ENCODE data around the gene ARL15. TPM values are rescaled to one million over a fixed set of nuclear protein-coding genes. Genes with fewer than 3 reads are reported as not detected.

ARL15 gene
- polyA plus RNA-seq, 1 of the 3 experiments (the other 2 are of a cell fraction), result 6.4 TPM

- DNase-seq, result no peak
- Histone ChIP-seq H3K9ac (no peak overlapping the region), H2AFZ (ENCODE audit: low read depth) (no peak overlapping the region), H3K9me2 (no peaks in the 10 kb centered on the region), H3K79me2 (ENCODE audit: insufficient read depth) (peaks cover 10% of the 10 kb centered on the region), H3F3A (replicated peaks; ENCODE audit: insufficient read depth) (no peaks in the 10 kb centered on the region), H3K27ac (ENCODE audit: low read depth in 2 of 2, low read length in 1 of 2) (no peak overlapping the region), H3K4me2 (no peak overlapping the region), H3K27me3 (ENCODE audit: insufficient read depth) (no peaks in the 10 kb centered on the region), H3K4me1 (ENCODE audit: control insufficient read depth in 1 of 2, insufficient read depth in 2 of 2, low read depth in 1 of 2, low read length in 1 of 2) (peaks cover 0 to 7% of the 10 kb centered on the region in 2 experiments; a peak in 1 of 4 replicates), H3K4me3 (ENCODE audit: low read depth in 2 of 2, low read length in 1 of 2) (no peak overlapping the region), H3K9me3 (no peaks in the 10 kb centered on the region), H4K20me1 (ENCODE audit: insufficient read depth) (no peaks in the 10 kb centered on the region), H3K36me3 (replicated peaks in 1 of 2; ENCODE audit: control insufficient read depth in 1 of 2, insufficient read depth in 2 of 2, low read length in 1 of 2) (no peaks in the 10 kb centered on the region)
- TF ChIP-seq, protein P1, sequence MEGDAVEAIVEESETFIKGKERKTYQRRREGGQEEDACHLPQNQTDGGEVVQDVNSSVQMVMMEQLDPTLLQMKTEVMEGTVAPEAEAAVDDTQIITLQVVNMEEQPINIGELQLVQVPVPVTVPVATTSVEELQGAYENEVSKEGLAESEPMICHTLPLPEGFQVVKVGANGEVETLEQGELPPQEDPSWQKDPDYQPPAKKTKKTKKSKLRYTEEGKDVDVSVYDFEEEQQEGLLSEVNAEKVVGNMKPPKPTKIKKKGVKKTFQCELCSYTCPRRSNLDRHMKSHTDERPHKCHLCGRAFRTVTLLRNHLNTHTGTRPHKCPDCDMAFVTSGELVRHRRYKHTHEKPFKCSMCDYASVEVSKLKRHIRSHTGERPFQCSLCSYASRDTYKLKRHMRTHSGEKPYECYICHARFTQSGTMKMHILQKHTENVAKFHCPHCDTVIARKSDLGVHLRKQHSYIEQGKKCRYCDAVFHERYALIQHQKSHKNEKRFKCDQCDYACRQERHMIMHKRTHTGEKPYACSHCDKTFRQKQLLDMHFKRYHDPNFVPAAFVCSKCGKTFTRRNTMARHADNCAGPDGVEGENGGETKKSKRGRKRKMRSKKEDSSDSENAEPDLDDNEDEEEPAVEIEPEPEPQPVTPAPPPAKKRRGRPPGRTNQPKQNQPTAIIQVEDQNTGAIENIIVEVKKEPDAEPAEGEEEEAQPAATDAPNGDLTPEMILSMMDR (IDR thresholded peaks at IDR 0.05), result no peak
- TF ChIP-seq RXRA (IDR thresholded peaks at IDR 0.05; ENCODE audit: borderline replicate concordance, low read depth) (no peak), MXI1 (IDR thresholded peaks at IDR 0.05; ENCODE audit: low read depth, low read length) (no peak), EZH2phosphoT487 (IDR thresholded peaks at IDR 0.05; ENCODE audit: borderline replicate concordance, low read depth) (no peak), GATA2 (CRISPR knock-in tag; IDR thresholded peaks at IDR 0.05) (no peak), NFIC (IDR thresholded peaks at IDR 0.05; ENCODE audit: borderline replicate concordance) (no peak), NRF1 (IDR thresholded peaks at IDR 0.05; ENCODE audit: low read depth, low read length) (no peak), TCF12 (IDR thresholded peaks at IDR 0.05) (no peak), FOSL2 (IDR thresholded peaks at IDR 0.05; ENCODE audit: borderline replicate concordance, low read depth) (no peak), SMC3 (IDR thresholded peaks at IDR 0.05; ENCODE audit: low read depth, low read length) (no peak), EP300 (IDR thresholded peaks at IDR 0.05; ENCODE audit: borderline replicate concordance in 1 of 2, low read depth in 1 of 2, low read length in 1 of 2) (no peak), FOXM1 (IDR thresholded peaks at IDR 0.05; ENCODE audit: low read depth) (no peak)
- CTCF ChIA-PET, result no interaction called here
- POLR2A ChIA-PET, result no interaction called here
- 69% methylated on average over 3 of the region's 3 CpGs for WGBS (ENCODE audit: low lambda C conversion rate)
Measured at GRCh38 chr5:54291498-54291897, 18.9 kb downstream of the ARL15 start.

DNA sequence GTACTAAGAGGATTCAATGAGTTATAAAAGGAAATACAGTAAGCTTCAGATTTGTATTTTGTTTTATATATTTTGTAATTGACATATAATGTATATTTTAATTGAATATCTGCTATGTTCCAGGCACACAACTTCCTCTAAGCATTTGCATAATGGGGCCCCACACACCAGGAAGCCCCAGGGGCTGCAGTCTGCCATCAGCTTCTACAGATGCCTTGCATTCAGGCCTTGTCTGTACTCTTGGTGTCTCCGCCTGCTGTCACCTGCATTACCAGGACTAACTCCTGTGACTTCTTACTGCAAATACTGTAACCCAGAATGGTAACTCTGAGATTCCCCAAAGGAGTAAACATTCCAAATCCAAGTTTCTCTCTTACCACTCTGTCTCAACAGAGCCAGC, 20.6 kb downstream of the ARL15 start:
- no peak for DNase-seq
- CTCF ChIA-PET, result no interaction called here
- H3K36me3 ChIP-seq (replicated peaks in 1 of 2; ENCODE audit: control insufficient read depth in 1 of 2, insufficient read depth in 2 of 2, low read length in 1 of 2), result no peaks in the 10 kb centered on the region
- peaks cover 10% of the 10 kb centered on the region for H3K79me2 ChIP-seq (ENCODE audit: insufficient read depth)
- H3K9me3 ChIP-seq, result no peaks in the 10 kb centered on the region
- POLR2A ChIA-PET, result no interaction called here
- H3K4me2 ChIP-seq, result no peak overlapping the region
- no peak overlapping the region for H3K27ac ChIP-seq (ENCODE audit: low read depth in 2 of 2, low read length in 1 of 2)
- no peaks in the 10 kb centered on the region for H3F3A ChIP-seq (replicated peaks; ENCODE audit: insufficient read depth)
- H3K4me1 ChIP-seq (ENCODE audit: control insufficient read depth in 1 of 2, insufficient read depth in 2 of 2, low read depth in 1 of 2, low read length in 1 of 2), result peaks cover 0 to 2% of the 10 kb centered on the region in 2 experiments; a peak in 1 of 4 replicates
- H3K4me3 ChIP-seq (ENCODE audit: low read depth in 2 of 2, low read length in 1 of 2), result no peak overlapping the region
- H3K27me3 ChIP-seq (ENCODE audit: insufficient read depth), result no peaks in the 10 kb centered on the region
- no peak overlapping the region for H2AFZ ChIP-seq (ENCODE audit: low read depth)
- no peaks in the 10 kb centered on the region for H3K9me2 ChIP-seq
- TF ChIP-seq GATA2 (CRISPR knock-in tag; IDR thresholded peaks at IDR 0.05) (no peak), EZH2phosphoT487 (IDR thresholded peaks at IDR 0.05; ENCODE audit: borderline replicate concordance, low read depth) (no peak), EP300 (IDR thresholded peaks at IDR 0.05; ENCODE audit: borderline replicate concordance in 1 of 2, low read depth in 1 of 2, low read length in 1 of 2) (no peak), FOSL2 (IDR thresholded peaks at IDR 0.05; ENCODE audit: borderline replicate concordance, low read depth) (no peak), SMC3 (IDR thresholded peaks at IDR 0.05; ENCODE audit: low read depth, low read length) (no peak), JUND (IDR thresholded peaks at IDR 0.05) (no peak), FOXJ3 (CRISPR knock-in tag; IDR thresholded peaks at IDR 0.05) (no peak), PBX3 (IDR thresholded peaks at IDR 0.05) (no peak), NRF1 (IDR thresholded peaks at IDR 0.05; ENCODE audit: low read depth, low read length) (no peak), NFIC (IDR thresholded peaks at IDR 0.05; ENCODE audit: borderline replicate concordance) (no peak), RXRA (IDR thresholded peaks at IDR 0.05; ENCODE audit: borderline replicate concordance, low read depth) (no peak)
- TF ChIP-seq, protein P2, sequence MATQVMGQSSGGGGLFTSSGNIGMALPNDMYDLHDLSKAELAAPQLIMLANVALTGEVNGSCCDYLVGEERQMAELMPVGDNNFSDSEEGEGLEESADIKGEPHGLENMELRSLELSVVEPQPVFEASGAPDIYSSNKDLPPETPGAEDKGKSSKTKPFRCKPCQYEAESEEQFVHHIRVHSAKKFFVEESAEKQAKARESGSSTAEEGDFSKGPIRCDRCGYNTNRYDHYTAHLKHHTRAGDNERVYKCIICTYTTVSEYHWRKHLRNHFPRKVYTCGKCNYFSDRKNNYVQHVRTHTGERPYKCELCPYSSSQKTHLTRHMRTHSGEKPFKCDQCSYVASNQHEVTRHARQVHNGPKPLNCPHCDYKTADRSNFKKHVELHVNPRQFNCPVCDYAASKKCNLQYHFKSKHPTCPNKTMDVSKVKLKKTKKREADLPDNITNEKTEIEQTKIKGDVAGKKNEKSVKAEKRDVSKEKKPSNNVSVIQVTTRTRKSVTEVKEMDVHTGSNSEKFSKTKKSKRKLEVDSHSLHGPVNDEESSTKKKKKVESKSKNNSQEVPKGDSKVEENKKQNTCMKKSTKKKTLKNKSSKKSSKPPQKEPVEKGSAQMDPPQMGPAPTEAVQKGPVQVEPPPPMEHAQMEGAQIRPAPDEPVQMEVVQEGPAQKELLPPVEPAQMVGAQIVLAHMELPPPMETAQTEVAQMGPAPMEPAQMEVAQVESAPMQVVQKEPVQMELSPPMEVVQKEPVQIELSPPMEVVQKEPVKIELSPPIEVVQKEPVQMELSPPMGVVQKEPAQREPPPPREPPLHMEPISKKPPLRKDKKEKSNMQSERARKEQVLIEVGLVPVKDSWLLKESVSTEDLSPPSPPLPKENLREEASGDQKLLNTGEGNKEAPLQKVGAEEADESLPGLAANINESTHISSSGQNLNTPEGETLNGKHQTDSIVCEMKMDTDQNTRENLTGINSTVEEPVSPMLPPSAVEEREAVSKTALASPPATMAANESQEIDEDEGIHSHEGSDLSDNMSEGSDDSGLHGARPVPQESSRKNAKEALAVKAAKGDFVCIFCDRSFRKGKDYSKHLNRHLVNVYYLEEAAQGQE (IDR thresholded peaks at IDR 0.05; ENCODE audit: low read depth, low read length), result no peak
- H3K9ac ChIP-seq, result no peak overlapping the region
- no peaks in the 10 kb centered on the region for H4K20me1 ChIP-seq (ENCODE audit: insufficient read depth)
- 93% methylated on average over 1 of the region's 1 CpG for WGBS (ENCODE audit: low lambda C conversion rate)

Measured in SK-N-SH (cell line).